ENCODE results near the gene MAPK8IP2.
A peak's percentile ranks its signal among the peaks of the same experiment; 100 is the strongest.

Gene MAPK8IP2

GRCh38 chr22:50600538-50600937, at the start of gene MAPK8IP2:
MAPK8IP2 (plus strand) TSS chr22:50600793; CDS start chr22:50600819, 26 bp downstream.
- peak in 1 of 14 donors; percentile 70 for DNase-seq

GRCh38 chr22:50551160-50551752, 49.3 kb upstream of the MAPK8IP2 start:
- DNase-seq = no peak

GRCh38 chr22:50553310-50553709, 47.3 kb upstream of the MAPK8IP2 start:
- no peak for DNase-seq

GRCh38 chr22:50556703-50557102, 43.9 kb upstream of the MAPK8IP2 start:
- DNase-seq = no peak

- no peak for DNase-seq
Observed at GRCh38 chr22:50560034-50560433, 40.6 kb upstream of the MAPK8IP2 start.

GRCh38 chr22:50561401-50562358, 38.9 kb upstream of the MAPK8IP2 start:
- no peak for DNase-seq

GRCh38 chr22:50562523-50563412, 37.8 kb upstream of the MAPK8IP2 start, which contains the start of gene SYCE3:
SYCE3 (minus strand) TSS chr22:50562919; CDS start chr22:50556405, 6,514 bp downstream.
- peak; percentile 23 to 96 (median 90) for DNase-seq

DNA sequence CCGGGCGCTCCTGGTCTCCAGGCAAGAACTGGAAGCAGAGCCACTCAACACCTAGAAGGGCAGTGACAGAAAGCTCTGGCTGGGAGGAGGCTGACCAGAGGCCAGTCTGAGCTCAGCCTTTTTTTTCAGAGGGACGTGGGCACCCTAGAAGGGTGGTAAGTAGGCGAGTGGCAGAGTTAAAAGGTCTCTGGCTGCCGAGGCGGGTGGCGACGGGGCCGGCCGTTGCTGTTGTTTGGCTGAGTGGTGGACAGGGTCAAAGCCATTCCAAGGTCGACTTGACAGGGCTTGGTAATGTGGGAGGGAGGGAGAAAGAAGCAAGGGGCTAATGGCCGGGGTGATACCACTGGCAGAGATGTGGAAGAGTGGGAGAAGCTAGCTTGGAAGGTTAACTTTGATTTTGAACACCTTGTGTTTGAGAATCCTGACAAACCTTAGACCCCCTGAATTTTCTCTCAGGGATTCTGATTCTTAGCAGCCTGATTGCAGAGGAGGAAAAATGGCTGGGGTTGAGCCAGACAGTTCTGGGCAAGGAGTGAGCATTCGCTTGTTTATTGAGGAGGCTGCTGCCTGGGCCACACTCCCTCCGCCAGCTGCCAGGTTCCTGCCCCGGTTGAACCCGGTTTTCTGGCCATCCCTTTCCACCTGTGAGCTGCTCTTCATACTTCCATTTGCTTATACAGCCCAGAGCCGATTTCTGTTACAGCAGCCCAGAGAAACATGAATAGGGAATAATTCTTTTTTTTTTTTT, 37.0 kb upstream of the MAPK8IP2 start:
- peak in 1 of 14 donors; percentile 77 for DNase-seq

DNA sequence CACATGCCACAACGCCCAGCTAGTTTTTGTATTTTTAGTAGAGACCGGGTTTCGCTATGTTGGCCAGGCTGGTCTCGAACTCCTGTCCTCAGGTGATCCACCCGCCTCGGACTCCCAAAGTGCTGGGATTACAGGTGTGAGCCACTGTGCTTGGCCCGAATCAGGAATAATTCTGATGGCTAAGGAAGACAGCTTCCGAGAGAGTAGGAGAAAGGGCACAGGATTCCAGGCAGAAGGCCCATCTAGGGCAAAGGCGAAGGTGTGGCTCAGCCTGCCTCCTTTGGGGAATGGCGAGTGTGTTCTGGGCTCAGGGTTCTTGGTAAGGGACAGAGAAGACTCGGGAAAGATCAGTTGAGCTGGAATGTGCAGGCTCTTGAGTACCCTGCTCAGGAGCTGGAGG, 36.3 kb upstream of the MAPK8IP2 start:
- no peak for DNase-seq

DNA sequence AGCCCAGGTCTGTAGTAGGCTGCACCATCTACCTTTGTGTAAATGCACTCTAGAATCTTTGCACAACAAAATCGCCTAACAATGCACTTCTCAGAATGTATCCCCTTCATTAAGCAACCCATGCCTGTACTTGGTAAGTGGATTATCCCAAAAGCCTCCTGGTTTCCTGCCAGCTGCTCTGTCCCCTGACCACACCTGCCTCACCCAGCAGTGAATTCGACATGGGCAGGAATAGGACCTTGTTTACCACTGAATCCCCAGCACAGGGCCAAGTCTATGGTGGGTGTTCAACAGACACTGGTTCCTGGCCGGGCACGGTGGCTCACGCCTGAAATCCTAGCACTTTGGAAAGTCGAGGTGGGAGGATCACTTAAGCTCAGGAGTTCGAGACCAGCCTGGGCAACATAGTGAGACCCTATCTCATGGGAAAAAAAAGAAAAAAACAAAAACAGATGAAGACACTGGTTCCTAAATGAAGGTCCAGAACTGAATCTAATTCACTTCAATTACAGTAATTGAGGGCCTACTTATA, 32.8 kb upstream of the MAPK8IP2 start:
- no peak for DNase-seq

DNA sequence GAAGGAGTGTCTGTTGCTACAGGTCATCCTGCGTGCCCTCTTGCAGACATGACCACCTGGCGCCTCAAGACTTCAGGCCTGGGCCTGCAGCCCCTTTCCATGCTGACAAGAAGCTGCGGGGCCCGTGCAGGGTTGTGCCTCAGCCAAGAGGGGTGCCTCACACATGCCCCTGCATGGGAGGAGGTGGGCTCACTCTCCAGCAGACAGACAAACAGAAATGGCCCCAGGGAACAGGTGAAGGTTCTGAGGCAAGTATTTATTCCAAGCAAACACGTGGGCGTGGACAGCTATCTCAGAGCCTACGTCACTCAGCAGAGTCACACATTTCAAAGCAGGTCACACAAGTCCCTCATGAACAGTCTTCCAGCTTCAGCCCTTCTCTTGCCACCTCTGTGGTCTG, 32.0 kb upstream of the MAPK8IP2 start:
- no peak for DNase-seq

DNA sequence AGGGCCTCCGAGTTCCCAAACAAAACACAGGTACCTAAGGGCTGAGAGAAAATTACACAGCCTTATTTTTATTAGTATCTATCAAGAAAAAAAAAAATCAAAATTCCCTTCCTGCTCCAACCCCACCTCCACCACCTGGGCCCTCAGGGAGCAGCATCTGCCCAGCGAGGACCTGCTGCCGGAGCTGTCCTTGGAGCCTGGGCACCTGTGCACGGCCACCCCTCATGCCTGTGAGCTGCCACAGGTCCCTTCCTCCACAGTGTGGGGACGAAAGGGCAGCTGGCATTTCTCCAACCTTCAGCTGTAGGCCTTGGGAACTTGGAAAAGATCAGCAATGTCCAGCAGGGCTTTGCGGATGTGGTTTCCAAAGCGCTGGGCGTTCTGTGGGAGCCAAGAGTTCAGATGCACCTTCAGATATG, 31.5 kb upstream of the MAPK8IP2 start:
- DNase-seq = no peak

DNA sequence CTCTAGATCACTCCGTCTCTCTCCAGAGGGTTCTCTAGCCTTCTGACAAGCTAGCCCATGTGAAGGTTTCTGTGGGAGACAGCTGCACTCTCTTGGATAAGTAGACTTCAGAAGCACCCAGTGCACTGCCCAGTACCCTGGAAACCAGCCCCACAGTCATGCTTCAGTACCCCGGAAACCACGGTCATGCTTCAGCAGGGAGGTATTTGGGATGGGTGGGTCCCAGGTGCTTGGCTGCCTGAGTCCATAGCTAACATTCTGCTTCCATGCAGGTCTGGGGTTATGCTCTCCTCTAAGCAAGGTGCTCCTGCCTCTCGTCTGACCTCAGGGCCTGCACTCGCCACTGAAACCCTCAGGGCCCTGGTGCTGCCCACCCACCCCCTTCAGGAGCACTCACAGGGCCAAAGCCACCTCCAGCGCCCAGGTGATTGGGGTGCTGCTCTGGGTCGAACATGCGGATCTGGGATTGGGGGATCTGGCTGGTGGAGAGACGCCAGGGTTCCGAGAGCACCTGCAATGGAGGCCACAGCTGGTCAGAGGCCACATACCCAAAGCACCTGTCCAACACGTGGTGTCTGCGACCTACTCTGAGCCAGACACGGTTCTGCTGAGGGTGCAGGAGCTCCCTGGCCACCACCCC, 30.6 kb upstream of the MAPK8IP2 start:
- DNase-seq = no peak

DNA sequence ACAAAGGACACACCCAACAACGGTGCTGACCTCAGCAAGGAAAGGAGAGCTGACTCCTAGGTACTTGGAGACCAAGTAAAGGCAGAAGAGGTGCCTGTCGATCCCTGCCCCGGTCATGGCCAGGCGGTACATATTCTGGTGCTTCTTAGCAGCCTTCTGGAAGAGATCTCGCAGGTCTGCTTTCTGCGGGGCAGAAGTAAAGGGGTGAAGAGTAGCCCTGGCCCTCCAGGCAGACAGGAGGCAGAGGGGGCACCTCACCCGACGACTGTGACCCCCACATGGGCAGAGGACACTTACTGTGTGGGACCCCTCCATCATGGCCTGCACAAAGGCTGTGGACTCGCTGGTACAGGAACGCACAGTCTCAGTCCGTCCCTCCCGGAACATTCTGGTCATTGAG, 29.7 kb upstream of the MAPK8IP2 start:
- DNase-seq = no peak

DNA sequence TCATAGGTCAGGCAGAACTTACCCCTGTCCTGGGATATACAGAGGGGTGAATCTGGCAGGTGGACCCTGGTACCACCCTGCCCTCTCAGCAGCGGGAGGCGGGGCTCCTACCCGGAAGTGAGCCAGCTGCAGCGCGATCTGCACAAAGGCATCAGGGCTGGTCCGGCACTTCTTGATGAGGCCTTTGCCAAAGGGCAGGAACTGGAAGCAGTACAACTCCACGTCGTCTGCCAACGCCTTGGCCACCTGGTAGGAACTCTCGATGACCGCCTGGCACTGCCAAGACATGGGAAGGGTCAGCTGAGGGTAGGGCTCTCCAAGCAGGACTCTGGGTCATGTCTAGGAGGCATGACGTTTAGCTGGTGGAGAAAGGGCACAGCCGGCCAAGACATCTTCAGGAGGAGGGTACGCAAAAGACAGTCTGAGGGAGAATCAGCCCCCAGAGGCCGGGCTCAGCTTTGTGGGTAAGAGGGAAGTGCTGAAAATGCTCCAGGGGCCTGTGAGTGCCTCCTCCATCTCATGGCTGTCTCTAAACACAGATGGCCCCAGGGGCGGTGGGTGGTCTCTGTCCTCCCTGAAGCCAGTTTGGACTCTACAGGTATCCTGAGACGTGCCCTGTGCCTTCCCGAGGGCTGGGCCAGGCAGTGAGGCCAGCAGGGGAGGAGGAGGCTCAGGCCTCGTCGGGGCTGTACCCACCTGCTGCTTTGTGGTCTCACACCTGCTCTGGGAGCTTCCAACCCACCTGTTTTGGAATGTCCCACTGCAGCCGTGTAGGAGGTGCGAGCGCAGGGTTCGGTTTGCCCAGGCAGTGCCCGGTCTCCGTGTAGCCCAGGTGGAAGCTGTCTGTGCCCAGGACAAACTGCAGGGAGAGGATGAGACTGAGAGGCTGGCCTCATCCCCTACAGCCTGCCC, 29.1 kb upstream of the MAPK8IP2 start:
- no peak for DNase-seq

DNA sequence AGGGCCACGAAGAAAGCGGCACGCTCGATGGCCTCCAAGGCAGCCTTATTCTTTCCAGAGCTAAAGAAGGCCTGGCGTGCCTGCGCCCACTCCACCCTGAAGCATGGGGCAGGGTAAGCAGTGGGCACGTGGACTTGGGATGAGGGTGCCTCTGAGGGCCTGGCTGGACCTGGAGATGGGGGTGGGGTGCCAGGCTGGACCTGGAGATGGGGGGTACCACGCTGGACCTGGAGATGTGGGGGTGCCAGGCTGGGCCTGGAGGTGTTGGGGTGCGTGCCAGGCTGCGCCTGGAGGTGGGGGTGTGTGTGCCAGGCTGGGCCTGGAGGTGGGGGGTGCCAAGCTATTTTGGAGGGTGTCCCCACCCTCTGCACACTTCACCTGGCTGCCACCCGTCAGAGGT, 27.6 kb upstream of the MAPK8IP2 start:
- no peak for DNase-seq

DNA sequence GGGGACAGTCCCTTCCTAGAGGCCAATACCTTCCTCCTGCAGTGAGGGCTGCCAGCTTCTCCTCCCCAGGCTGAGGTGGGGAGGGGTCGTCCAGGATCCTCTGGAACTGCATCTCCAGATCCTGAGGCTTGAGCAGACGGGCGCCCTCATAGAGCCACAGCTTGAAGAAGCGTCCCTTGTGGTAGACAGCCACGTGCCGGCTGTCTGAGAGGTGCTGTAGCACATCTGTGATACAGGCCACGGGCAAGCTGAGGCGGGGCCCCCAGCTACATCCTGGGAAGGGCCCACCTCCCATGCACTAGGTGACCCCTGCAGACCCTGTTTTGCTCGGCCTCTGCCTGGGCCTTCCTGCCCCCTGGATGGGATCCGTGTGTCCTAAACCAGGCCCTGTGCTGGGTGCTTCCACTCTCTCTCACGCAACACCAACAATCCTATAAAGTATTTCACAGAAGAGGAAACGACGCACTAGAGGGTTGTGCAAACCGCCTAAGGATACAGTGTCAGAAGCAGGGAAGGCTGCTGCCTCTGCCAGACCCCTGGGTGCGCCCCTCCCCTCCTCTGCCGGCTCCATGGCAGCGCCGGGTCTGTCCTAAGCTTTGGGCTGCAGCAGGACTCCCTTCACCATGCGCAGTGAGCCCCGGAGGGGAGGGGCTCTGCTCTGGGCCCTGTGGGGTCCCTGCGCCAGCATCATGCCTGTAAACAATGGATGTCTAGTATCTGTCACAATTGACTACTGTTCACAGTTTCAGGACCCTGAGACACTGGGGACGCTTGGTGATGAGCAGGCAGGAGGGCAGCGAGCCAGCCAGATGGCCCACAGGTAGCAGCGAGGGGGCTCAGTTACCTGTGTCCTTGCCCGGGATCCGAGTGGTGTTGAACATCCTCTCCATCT, 26.9 kb upstream of the MAPK8IP2 start:
- DNase-seq = no peak

GRCh38 chr22:50574383-50574755, 26.2 kb upstream of the MAPK8IP2 start:
- DNase-seq = no peak

GRCh38 chr22:50575426-50575941, 25.1 kb upstream of the MAPK8IP2 start:
- no peak for DNase-seq
